KMS-11 (cell line): Measurements from ENCODE around the gene DNASE1.

Experiments used
- H2AFZ ChIP-seq: fragments of 200-600 bp; sonication (generic); 2 replicates; pipeline ENCODE4 v1.6.1; 2016; ENCODE audit warnings: antibody characterized with exemption, mixed run types, low read depth
- H3K27ac ChIP-seq: fragments of 200-600 bp; sonication (generic); 2 replicates; pipeline ENCODE4 v1.6.1; 2016; ENCODE audit warnings: mild to moderate bottlenecking, mixed run types
- H3K27me3 ChIP-seq: fragments of 200-600 bp; sonication (generic); 2 replicates; pipeline ENCODE4 v1.6.1; 2017; ENCODE audit warnings: mild to moderate bottlenecking, low read depth, mixed run types, moderate library complexity; ENCODE audit not compliant: insufficient read depth
- H3K36me3 ChIP-seq: fragments of 200-600 bp; sonication (generic); 2 replicates; pipeline ENCODE4 v1.6.1; 2017; ENCODE audit warnings: mild to moderate bottlenecking, mixed run types; ENCODE audit not compliant: insufficient read depth
- H3K4me1 ChIP-seq: fragments of 200-600 bp; sonication (generic); 2 replicates; pipeline ENCODE4 v1.6.1; 2016; ENCODE audit warnings: mild to moderate bottlenecking, low read depth, mixed run types; ENCODE audit not compliant: poor library complexity, severe bottlenecking
- H3K4me2 ChIP-seq: fragments of 200-600 bp; sonication (generic); 2 replicates; pipeline ENCODE4 v1.7.0; 2016; ENCODE audit warnings: mild to moderate bottlenecking, mixed run types
- H3K4me3 ChIP-seq: fragments of 200-600 bp; sonication (generic); IDR thresholded peaks from 2 replicates; pipeline ENCODE4 v1.6.1; 2017; ENCODE audit warnings: low read depth, low read length, mixed read lengths; ENCODE audit not compliant: insufficient read depth
- H3K79me2 ChIP-seq: fragments of 200-600 bp; sonication (generic); 2 replicates; pipeline ENCODE4 v1.6.1; 2016; ENCODE audit warnings: low read depth, mixed run types; ENCODE audit not compliant: insufficient read depth
- H3K9ac ChIP-seq: fragments of 200-600 bp; sonication (generic); 2 replicates; pipeline ENCODE4 v1.6.1; 2016; ENCODE audit warnings: mild to moderate bottlenecking, mixed run types
- H4K20me1 ChIP-seq: fragments of 200-600 bp; sonication (generic); 2 replicates; pipeline ENCODE4 v1.6.1; 2016; ENCODE audit warnings: mild to moderate bottlenecking, mixed run types; ENCODE audit not compliant: insufficient read depth
- CTCF ChIP-seq: fragments of 200-600 bp; sonication (generic); conservative IDR thresholded peaks from 2 replicates; pipeline ENCODE4 v1.6.1; 2017; ENCODE audit warnings: low read depth, mild to moderate bottlenecking, antibody characterized with exemption, low read length, moderate library complexity, mixed read lengths

DNASE1 gene

GRCh38 chr16:3611146-3611975 lies 43.1 kb upstream of the DNASE1 start, which contains the start of gene SLX4:
Gene SLX4, minus strand, starts transcription at chr16:3611606. Its CDS starts 2,642 bp downstream, at chr16:3608964.
- Histone ChIP-seq H3K79me2 (peaks cover 41% of the 10 kb centered on the region; the same call in 1 of the 2 replicates), H3K27me3 (no peaks in the 10 kb centered on the region), H3K4me2 (peak within 1 kb of the TSS; percentile 72), H3K4me3 (no peak within 1 kb of the TSS), H3K27ac (peak within 1 kb of the TSS; percentile 46), H3K36me3 (no peaks in the 10 kb centered on the region), H2AFZ (peak within 1 kb of the TSS; percentile 95), H4K20me1 (no peaks in the 10 kb centered on the region), H3K4me1 (peaks cover 16% of the 10 kb centered on the region), H3K9ac (peak within 1 kb of the TSS; percentile 65)
- TF ChIP-seq CTCF: no peak

DNA sequence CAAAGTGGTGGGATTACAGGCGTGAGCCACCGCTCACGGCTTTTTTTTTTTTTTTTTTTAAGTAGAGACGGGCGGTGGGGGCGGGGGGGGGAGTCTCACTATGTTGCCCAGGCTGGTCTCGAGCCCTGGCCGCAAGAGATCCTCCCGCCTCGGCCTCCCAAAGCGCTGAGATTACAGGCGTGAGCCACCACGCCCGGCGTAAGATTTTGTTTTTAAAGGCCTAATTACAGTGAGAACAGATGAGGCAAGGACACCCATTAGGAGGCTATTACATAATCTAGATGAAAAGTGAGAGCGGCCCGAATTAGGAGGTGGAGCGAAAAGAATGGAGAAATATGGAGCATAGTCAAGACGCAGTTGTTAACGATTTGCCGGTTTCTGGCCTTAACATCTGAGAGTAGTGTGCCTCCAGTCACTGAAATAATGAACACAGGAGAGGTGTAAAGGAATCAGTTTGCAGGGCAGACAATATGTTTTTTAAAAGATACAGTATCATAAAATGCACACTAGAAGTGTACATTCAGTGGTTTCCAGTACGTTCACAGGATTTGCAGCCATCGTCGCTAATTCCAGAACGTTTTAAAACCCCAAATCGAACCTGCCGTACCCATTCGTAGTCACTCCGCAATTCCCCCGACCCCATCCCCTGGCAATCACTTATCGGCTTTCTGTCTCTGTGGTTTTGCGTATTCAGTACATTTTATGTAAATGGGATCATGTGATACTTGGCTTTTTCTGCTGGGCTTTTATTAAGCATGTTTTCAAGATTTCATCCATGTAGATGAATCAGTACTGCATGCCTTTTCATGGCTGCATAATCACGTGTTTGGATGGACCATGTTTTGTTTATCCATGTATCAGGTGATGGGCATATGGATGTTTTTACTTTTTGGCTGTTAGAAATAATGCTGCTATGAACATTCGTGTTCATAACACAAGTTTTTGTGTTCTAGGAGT lies 41.7 kb upstream of the DNASE1 start:
- no peak for TF ChIP-seq CTCF
- Histone ChIP-seq H3K27me3 (no peaks in the 10 kb centered on the region), H2AFZ (no peak overlapping the region), H3K79me2 (peaks cover 41% of the 10 kb centered on the region; the same call in 1 of the 2 replicates), H3K4me2 (peak overlapping the region; percentile 66), H3K4me1 (peaks cover 16% of the 10 kb centered on the region), H3K9ac (no peak overlapping the region; the same call in 1 of the 2 replicates), H3K36me3 (no peaks in the 10 kb centered on the region), H3K27ac (no peak overlapping the region; the same call in 1 of the 2 replicates), H4K20me1 (no peaks in the 10 kb centered on the region), H3K4me3 (no peak overlapping the region)

GRCh38 chr16:3618769-3619141 lies 35.7 kb upstream of the DNASE1 start:
- TF ChIP-seq CTCF: no peak
- Histone ChIP-seq H3K27me3 (no peaks in the 10 kb centered on the region), H4K20me1 (no peaks in the 10 kb centered on the region), H3K4me1 (peaks cover 42% of the 10 kb centered on the region), H3K36me3 (no peaks in the 10 kb centered on the region), H3K79me2 (peaks cover 48% of the 10 kb centered on the region; the same call in 1 of the 2 replicates), H2AFZ (no peak overlapping the region), H3K27ac (no peak overlapping the region), H3K4me3 (no peak overlapping the region), H3K9ac (no peak overlapping the region), H3K4me2 (no peak overlapping the region)

GRCh38 chr16:3623642-3624041 lies 30.8 kb upstream of the DNASE1 start:
- peak overlapping the region; percentile 61; the same call in 1 of the 2 replicates for H3K9ac ChIP-seq
- H4K20me1 ChIP-seq: no peaks in the 10 kb centered on the region
- H3K27ac ChIP-seq: peak overlapping the region; percentile 91
- no peak for TF ChIP-seq CTCF
- H3K79me2 ChIP-seq: peaks cover 40% of the 10 kb centered on the region
- no peak overlapping the region for H3K4me3 ChIP-seq
- no peak overlapping the region for H2AFZ ChIP-seq
- H3K4me2 ChIP-seq: peak overlapping the region; percentile 88
- no peaks in the 10 kb centered on the region for H3K36me3 ChIP-seq
- H3K4me1 ChIP-seq: peaks cover 85% of the 10 kb centered on the region
- H3K27me3 ChIP-seq: no peaks in the 10 kb centered on the region
